HepG2 (cell line): Measurements from ENCODE around the gene MRGPRE. TPM values are rescaled to one million over a fixed set of nuclear protein-coding genes. Genes with fewer than 3 reads are reported as not detected.

Experiments used
- ATAC-seq: fragments of 200-7000 bp; cut with Tn5 transposase; 3 replicates; pipeline ENCODE4 v1.9.1; 2020; ENCODE audit warnings: mild to moderate bottlenecking, moderate library complexity
- BruUV-seq: library from RNA; stranded (reverse); fragments of 400-500 nt; replicated peaks from 2 replicates; lab custom pipeline; 2021; lab: Mats Ljungman, UMichigan
- CTCF ChIA-PET: fragments of 300-600 bp; formaldehyde crosslinking; extraction: SDS; loops from one replicate; lab custom pipeline; 2021; ENCODE audit warnings: low total read pairs, inconsistent platforms, low intra/inter-chr PET ratio; lab: Yijun Ruan, JAX
- POLR2A ChIA-PET: fragments of 350-600 bp; sonication (Branson Sonifier 250); formaldehyde crosslinking; loops from one replicate; lab custom pipeline; 2020; ENCODE audit warnings: antibody characterized with exemption, inconsistent platforms; lab: Yijun Ruan, JAX
- DNase-seq: peaks from one replicate; pipeline ENCODE4 v3.0.0-alpha.2; 2015; ENCODE audit warnings: low spot score
- FAIRE-seq: peaks from 3 replicates; lab custom pipeline; 2011; peaks lifted over from hg19 to GRCh38; lab: Jason Lieb, UNC
- H2AFZ ChIP-seq: one replicate; pipeline ENCODE4 v1.6.1; 2011; ENCODE audit warnings: low read length, inconsistent platforms
- H3K27ac ChIP-seq: fragments of 300-600 bp; 3 replicates; pipeline ENCODE4 v1.8.0; 2011; ENCODE audit warnings: mixed run types, mild to moderate bottlenecking, mixed read lengths, low read length, inconsistent platforms; ENCODE audit not compliant: insufficient read depth; ENCODE audit errors: extremely low read length
- H3K27me3 ChIP-seq, 2 experiments: fragments of 200-600 bp in 1 of 2; 2 replicates in 1 of 2; 3 replicates in 1 of 2; pipeline versions ENCODE4 v1.6.0 to v1.8.0; 2011; ENCODE audit warnings: low read length in 2 of 2, mild to moderate bottlenecking in 2 of 2, moderate library complexity in 2 of 2, inconsistent platforms in 1 of 2; ENCODE audit not compliant: insufficient read depth in 2 of 2, control insufficient read depth in 1 of 2
- H3K36me3 ChIP-seq, 2 experiments: fragments of 200-600 bp in 1 of 2; replicated peaks in 1 of 2; 2 replicates in 1 of 2; 3 replicates in 1 of 2; pipeline versions ENCODE4 v1.5.1 to v1.8.0; 2011; ENCODE audit warnings: low read length in 2 of 2, inconsistent platforms in 1 of 2; ENCODE audit not compliant: insufficient read depth in 2 of 2, control insufficient read depth in 1 of 2
- H3K4me1 ChIP-seq: 2 replicates; pipeline ENCODE4 v1.5.1; 2012; ENCODE audit warnings: low read length, inconsistent platforms; ENCODE audit not compliant: insufficient read depth
- H3K4me2 ChIP-seq: 2 replicates; pipeline ENCODE4 v1.6.0; 2011; ENCODE audit warnings: low read depth, low read length, inconsistent platforms
- H3K4me3 ChIP-seq, 3 experiments: fragments of 200-600 bp in 1 of 3; sonication (generic), shearing (Covaris generic) in 1 of 3; replicated peaks in 1 of 3; 2 replicates each; pipeline ENCODE4 v1.5.1; 2011 to 2016; ENCODE audit warnings: low read length in 3 of 3, inconsistent platforms in 2 of 3, low read depth in 2 of 3, mild to moderate bottlenecking in 2 of 3, control low read depth in 1 of 3, mixed read lengths in 1 of 3; ENCODE audit not compliant: insufficient read depth in 1 of 3
- H3K79me2 ChIP-seq: one replicate; pipeline ENCODE4 v1.6.1; 2011; ENCODE audit warnings: low read length, inconsistent platforms; ENCODE audit not compliant: insufficient read depth
- H3K9ac ChIP-seq: 2 replicates; pipeline ENCODE4 v1.6.0; 2011; ENCODE audit warnings: mild to moderate bottlenecking, low read depth, low read length, inconsistent platforms; ENCODE audit not compliant: insufficient read depth
- H3K9me3 ChIP-seq: 2 replicates; pipeline ENCODE4 v1.5.1; 2012; ENCODE audit warnings: mild to moderate bottlenecking, low read length
- H4K20me1 ChIP-seq: 2 replicates; pipeline ENCODE4 v1.6.0; 2011; ENCODE audit warnings: inconsistent platforms, mild to moderate bottlenecking, low read length, moderate library complexity; ENCODE audit not compliant: insufficient read depth
- CREM ChIP-seq, 2 experiments: sonication (generic) in 1 of 2; formaldehyde crosslinking in 1 of 2; IDR thresholded peaks; 2 replicates each; pipeline versions ENCODE4 v1.4.0 to v1.6.1; 2016 to 2020; ENCODE audit warnings: antibody characterized with exemption in 1 of 2, mild to moderate bottlenecking in 1 of 2, missing genetic modification reagents in 1 of 2
- KAT8 ChIP-seq: IDR thresholded peaks from 2 replicates; pipeline ENCODE4 v1.6.1; 2016; ENCODE audit warnings: missing genetic modification reagents, missing compliant biosample characterization
- KLF13 ChIP-seq: sonication (generic); formaldehyde crosslinking; IDR thresholded peaks from 2 replicates; pipeline ENCODE4 v1.4.0; 2020; ENCODE audit warnings: mild to moderate bottlenecking, missing genetic modification reagents
- NFIC ChIP-seq: IDR thresholded peaks from 2 replicates; pipeline ENCODE4 v1.6.1; 2012; ENCODE audit warnings: mild to moderate bottlenecking, low read length, inconsistent platforms
- PTBP1 ChIP-seq: fragments of 200-400 bp; formaldehyde crosslinking; IDR thresholded peaks from 2 replicates; pipeline ENCODE4 v1.6.1; 2018; ENCODE audit warnings: low read length, low read depth; ENCODE audit not compliant: poor library complexity, severe bottlenecking
- SRSF4 ChIP-seq: fragments of 200-400 bp; formaldehyde crosslinking; IDR thresholded peaks from one replicate; pipeline ENCODE4 v1.6.1; 2018; ENCODE audit warnings: mild to moderate bottlenecking, low read depth, low read length, moderate library complexity; ENCODE audit not compliant: poor library complexity, severe bottlenecking
- SUZ12 ChIP-seq: fragments of 150-350 bp; IDR thresholded peaks from 2 replicates; pipeline ENCODE4 v1.6.1; 2014; ENCODE audit warnings: low read depth, low read length
- ZNF225 ChIP-seq: sonication (generic); formaldehyde crosslinking; IDR thresholded peaks from 2 replicates; pipeline ENCODE4 v1.4.0; 2020; ENCODE audit warnings: mild to moderate bottlenecking, missing genetic modification reagents
- ZNF296 ChIP-seq: sonication (generic); formaldehyde crosslinking; conservative IDR thresholded peaks from 2 replicates; pipeline ENCODE4 v1.5.0; 2020; ENCODE audit warnings: mild to moderate bottlenecking, missing genetic modification reagents
- ZNF451 ChIP-seq: sonication (generic); formaldehyde crosslinking; IDR thresholded peaks from 2 replicates; pipeline ENCODE4 v1.5.0; 2020; ENCODE audit warnings: mild to moderate bottlenecking, missing genetic modification reagents
- ZNF678 ChIP-seq: sonication (generic); formaldehyde crosslinking; IDR thresholded peaks from 2 replicates; pipeline ENCODE4 v1.4.0; 2020; ENCODE audit warnings: mild to moderate bottlenecking, missing genetic modification reagents
- WGBS: methylation state at CpG from one replicate; pipeline ENCODE4 v1.1.6; 2017; ENCODE audit warnings: low lambda C conversion rate; 5-methylcytosine and 5-hydroxymethylcytosine counted together
- in situ Hi-C: cut with HindIII; loops from 2 replicates; pipeline ENCODE4 v1.10.0; 2017; ENCODE audit warnings: low pct_unique_long_range_greater_than_20kb; ENCODE audit not compliant: extremely low pct_ligation_motif_present
- intact Hi-C: fragments of 100-400 bp; cut with micrococcal nuclease; formaldehyde crosslinking; loops from one replicate; pipeline ENCODE4 v1.10.0; 2022; ENCODE audit not compliant: unreplicated experiment
- polyA plus RNA-seq, 8 experiments: library from polyadenylated mRNA; depleted of rRNA in 3 of 8; stranded (reverse) in 7 of 8; unstranded in 1 of 8; fragments of >200 nt; fragmentation: Illumina TruSeq in 4 of 8; extraction: Trizol in 4 of 8; gene quantifications; 2 replicates each; pipeline versions ENCODE4 v1.2.1 to v1.2.3, GENCODE V29; 2011 to 2016; ENCODE audit warnings: low read depth in 4 of 8, missing spikeins in 1 of 8, mixed read lengths in 1 of 8; ENCODE audit not compliant: insufficient read depth in 1 of 8
- total RNA-seq, 5 experiments: library from RNA; depleted of rRNA; stranded (reverse); fragments of >200 nt; fragmentation: Illumina TruSeq; extraction: Trizol; gene quantifications; 2 replicates each; pipeline ENCODE4 v1.2.3, GENCODE V29; 2016; ENCODE audit warnings: low read depth in 1 of 5
- TF ChIP-seq, protein P1 (sequence below), 2 experiments: sonication (generic) in 1 of 2; formaldehyde crosslinking in 1 of 2; IDR thresholded peaks; 2 replicates each; pipeline versions ENCODE4 v1.5.1 to v1.6.1; 2011 to 2020; ENCODE audit warnings: borderline replicate concordance in 1 of 2, low read depth in 1 of 2, low read length in 1 of 2, mild to moderate bottlenecking in 1 of 2, missing genetic modification reagents in 1 of 2, moderate library complexity in 1 of 2

MRGPRE gene
- total and polyA plus RNA-seq, 2 of the 13 experiments (the other 11 are each of a cell fraction or from before 2014, with no cell fraction given), result not detected

DNA sequence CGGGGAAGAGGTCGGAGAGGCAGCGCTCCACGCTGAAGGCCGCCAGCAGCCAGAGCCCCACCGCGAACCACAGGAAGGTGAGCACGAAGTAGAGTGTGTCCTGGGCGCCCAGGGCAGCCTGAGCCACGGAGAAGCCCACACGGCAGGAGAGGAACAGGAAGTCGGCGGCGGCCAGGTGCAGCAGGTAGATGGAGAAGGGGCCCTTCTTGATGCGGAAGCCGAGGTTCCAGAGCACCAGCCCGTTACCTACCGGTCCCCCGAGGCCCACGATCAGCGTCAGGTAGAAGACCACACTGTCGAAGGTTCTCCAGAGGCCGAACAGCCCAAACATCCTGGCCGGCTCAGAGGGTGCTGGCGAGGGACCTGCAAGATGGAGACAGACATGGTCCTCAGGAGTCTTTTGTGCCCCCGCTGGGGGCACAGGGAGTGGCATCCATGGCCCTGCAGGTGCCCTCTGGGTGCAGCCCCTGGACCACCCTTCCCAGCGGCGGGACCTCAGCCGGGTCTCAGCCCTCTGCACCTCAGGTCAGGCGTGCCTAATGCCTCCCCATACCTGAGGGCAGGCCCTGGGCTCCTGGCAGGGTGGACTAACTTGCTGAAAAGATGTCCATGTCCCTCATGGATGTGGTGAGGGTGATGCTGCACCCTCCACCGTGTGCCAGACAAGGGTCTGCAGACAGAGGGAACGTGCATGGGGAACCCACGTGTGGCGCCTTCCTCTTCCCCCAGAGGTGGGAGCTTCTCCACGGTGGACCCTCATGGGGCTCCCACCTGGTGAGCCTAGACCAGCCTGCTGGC, 13.5 kb downstream of the MRGPRE start, which contains the start of gene MRGPRG:
Gene MRGPRG, minus strand, starts transcription at position 331 of the 798 bp plus-strand sequence. Its CDS starts 0 bp downstream, at position 331.
- TF ChIP-seq CREM (IDR thresholded peaks at IDR 0.05) (no peak), CREM (CRISPR knock-in tag; IDR thresholded peaks at IDR 0.05) (no peak), ZNF678 (no peak), ZNF451 (CRISPR knock-in tag) (no peak), PTBP1 (no peak), ZNF225 (no peak), SUZ12 (no peak), KAT8 (CRISPR knock-in tag) (no peak), ZNF296 (CRISPR knock-in tag) (no peak), KLF13 (CRISPR knock-in tag) (no peak), NFIC (no peak), SRSF4 (no peak)
- TF ChIP-seq, protein P1, sequence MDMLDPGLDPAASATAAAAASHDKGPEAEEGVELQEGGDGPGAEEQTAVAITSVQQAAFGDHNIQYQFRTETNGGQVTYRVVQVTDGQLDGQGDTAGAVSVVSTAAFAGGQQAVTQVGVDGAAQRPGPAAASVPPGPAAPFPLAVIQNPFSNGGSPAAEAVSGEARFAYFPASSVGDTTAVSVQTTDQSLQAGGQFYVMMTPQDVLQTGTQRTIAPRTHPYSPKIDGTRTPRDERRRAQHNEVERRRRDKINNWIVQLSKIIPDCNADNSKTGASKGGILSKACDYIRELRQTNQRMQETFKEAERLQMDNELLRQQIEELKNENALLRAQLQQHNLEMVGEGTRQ (IDR thresholded peaks at IDR 0.05; ENCODE audit: low read depth, low read length), result no peak
- TF ChIP-seq, protein P1 (CRISPR knock-in tag; IDR thresholded peaks at IDR 0.05; ENCODE audit: borderline replicate concordance), result no peak
- no peak within 1 kb of the TSS for H3K27ac ChIP-seq
- DNase-seq (no peak), ATAC-seq (no peak), FAIRE-seq (no peak)
- no peaks in the 10 kb centered on the region for H3K79me2 ChIP-seq
- CTCF ChIA-PET, result no interaction called here
- H4K20me1 ChIP-seq, result no peaks in the 10 kb centered on the region
- 50% methylated on average over 13 of the region's 35 CpGs for WGBS
- intact Hi-C loops, result loop anchor here (10.0 kb wide), 1 partner anchor 104 kb away; no protein-coding TSS in a partner anchor
- H3K9me3 ChIP-seq, result no peaks in the 10 kb centered on the region
- POLR2A ChIA-PET, result no interaction called here
- H3K27me3 ChIP-seq, result peaks cover 16 to 68% of the 10 kb centered on the region in 2 experiments
- H3K9ac ChIP-seq, result no peak within 1 kb of the TSS
- no peaks in the 10 kb centered on the region for H3K36me3 ChIP-seq
- no TSS peak for BruUV-seq
- in situ Hi-C loops, result loop anchor here (10.0 kb wide), 2 partner anchors 114 to 184 kb away; no protein-coding TSS in a partner anchor
- H3K4me1 ChIP-seq, result no peaks in the 10 kb centered on the region
- H3K4me3 ChIP-seq, result no peak within 1 kb of the TSS
- H2AFZ ChIP-seq, result no peak within 1 kb of the TSS
- no peak within 1 kb of the TSS for H3K4me2 ChIP-seq
